Caki2 (cell line): ENCODE measurements around the gene CARD11. TPM values are rescaled to one million over a fixed set of nuclear protein-coding genes. Genes with fewer than 3 reads are reported as not detected.

Experiments used
- DNase-seq: peaks from one replicate; pipeline ENCODE4 v3.0.0-alpha.2; 2015; ENCODE audit warnings: low read depth
- in situ Hi-C: cut with HindIII; loops from 2 replicates; pipeline ENCODE4 v1.10.0; 2016; ENCODE audit warnings: low sequenced_read_pairs, low pct_unique_long_range_greater_than_20kb, mixed read lengths
- total RNA-seq: library from RNA; depleted of rRNA; stranded (reverse); fragments of >200 nt; shearing (Covaris generic); gene quantifications from 2 replicates; pipeline ENCODE4 v1.2.3, GENCODE V29; 2014; ENCODE audit warnings: low replicate concordance; rRNA removed

Gene CARD11
- total RNA-seq, 1 experiment from 2014 or later: 10.3 TPM

- in situ Hi-C loops: no loop called here
- no peak for DNase-seq
Observed at GRCh38 chr7:2859952-2860351, 183.7 kb downstream of the CARD11 start.

DNA sequence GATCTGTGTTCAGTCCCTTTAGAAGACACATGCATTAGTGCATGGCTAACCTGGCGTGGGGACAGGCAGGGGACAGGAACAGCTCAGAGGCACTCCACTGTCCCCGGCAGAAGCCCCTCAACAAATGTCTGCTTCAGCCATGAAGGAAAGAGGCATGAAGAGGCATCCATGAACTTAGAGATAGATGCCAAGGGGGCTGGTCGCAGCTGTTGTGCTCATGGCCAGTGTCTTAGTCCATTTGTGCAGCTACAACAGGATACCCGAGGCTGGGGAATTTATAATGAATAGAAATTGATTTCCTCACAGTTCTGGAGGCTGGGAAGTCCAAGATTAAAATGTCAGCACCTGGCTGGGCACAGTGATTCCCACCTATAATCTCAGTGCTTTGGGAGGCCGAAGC lies 185.0 kb downstream of the CARD11 start:
- no peak for DNase-seq
- in situ Hi-C loops: no loop called here

DNA sequence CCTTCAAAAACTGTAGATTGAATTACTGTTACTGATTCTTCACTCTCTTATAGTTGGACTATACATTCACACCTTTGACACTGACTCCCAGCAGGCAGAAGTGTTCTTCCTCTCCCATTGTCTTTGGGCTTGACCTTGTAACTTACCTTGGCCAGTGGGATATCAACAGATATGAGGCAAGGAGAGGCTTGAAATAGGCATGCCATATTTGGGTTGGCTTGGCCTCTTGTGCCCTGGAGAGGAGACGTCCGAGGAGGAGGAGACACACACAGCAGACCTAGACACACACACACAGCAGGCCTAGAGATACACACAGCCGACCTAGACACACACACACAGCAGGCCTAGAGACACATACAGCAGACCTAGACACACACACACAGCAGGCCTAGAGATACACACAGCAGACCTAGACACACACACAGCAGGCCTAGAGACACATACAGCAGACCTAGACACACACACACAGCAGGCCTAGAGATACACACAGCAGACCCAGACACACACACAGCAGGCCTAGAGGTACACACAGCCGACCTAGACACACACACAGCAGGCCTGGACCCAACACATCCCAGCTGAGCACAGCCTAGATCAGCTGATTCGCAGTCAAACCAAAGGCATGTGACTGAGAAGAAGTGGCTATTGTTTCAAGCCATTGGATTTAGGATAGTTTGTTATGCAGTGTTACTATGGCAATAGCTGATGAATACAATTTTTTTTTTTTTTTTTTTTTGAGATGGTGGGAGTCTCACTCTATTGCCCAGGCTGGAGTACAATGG lies 187.1 kb downstream of the CARD11 start:
- in situ Hi-C loops: no loop called here
- DNase-seq: no peak

Other genes starting within 250 kb of the CARD11 start
- 38.1 and 62.7 TPM in 2 replicates for gene GNA12, start 199.6 kb downstream of the CARD11 start, total RNA-seq